NCI-H524 treated with DMSO at 0.1 percent for 48 hours (cell line): ENCODE data around the gene GPR179.
"Not testable (repeated sequence)": the region's sequence is repeated elsewhere in the genome, so short reads cannot be mapped to it uniquely, and the experiment has no call there.

Experiments
- DNase-seq: peaks from one replicate; lab custom pipeline; 2025; lab: John Stamatoyannopoulos, UW

The GPR179 gene

DNA sequence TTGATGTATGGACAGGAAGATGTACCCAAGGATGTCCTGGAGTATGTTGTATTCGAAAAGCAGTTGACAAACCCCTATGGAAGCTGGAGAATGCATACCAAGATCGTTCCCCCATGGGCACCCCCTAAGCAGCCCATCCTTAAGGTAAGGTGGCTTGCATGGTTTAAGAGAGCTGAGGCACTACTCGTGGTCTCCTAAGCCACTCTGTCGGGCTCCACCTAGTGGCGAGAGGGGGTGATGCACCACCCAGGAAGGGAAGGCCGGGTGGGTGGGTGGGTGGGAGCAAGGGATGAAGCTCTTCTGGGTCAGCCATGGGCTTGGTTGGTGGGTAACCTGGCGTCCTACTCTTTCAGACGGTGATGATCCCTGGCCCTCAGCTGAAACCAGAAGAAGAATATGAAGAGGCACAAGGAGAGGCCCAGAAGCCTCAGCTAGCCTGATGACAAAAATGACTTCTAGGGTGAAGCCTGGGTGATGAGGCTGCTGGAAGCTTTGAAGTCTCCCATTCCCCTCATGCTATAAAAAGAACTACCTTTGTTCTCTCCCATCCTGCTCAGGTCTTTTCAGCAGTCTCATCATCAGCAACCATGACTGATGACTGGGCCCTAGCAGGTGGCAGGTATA, 21.5 kb downstream of the GPR179 start:
- no peak for DNase-seq

GRCh38 chr17:38320482-38320881, 23.3 kb downstream of the GPR179 start:
- no peak for DNase-seq

DNA sequence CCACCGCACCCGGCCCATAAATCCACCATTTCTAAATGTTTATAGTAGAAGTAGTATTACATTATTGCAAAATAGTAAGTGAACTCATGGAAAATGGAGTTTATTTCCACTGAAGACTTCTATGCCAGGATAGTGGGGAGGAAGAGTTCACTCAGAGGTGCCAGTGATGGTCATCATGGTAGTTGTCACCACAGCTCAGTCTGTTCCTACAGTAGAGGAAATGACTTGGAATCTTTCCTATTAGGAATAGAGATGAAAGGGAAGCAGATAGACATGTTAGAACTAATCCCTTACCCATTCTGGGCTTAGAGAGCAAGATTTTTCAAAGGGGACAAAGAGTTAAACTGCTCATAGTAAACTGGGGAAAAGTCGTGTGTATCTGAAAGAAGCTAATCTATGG, 26.7 kb downstream of the GPR179 start:
- no peak for DNase-seq

GRCh38 chr17:38315497-38315896, 28.3 kb downstream of the GPR179 start:
- DNase-seq: no peak

DNA sequence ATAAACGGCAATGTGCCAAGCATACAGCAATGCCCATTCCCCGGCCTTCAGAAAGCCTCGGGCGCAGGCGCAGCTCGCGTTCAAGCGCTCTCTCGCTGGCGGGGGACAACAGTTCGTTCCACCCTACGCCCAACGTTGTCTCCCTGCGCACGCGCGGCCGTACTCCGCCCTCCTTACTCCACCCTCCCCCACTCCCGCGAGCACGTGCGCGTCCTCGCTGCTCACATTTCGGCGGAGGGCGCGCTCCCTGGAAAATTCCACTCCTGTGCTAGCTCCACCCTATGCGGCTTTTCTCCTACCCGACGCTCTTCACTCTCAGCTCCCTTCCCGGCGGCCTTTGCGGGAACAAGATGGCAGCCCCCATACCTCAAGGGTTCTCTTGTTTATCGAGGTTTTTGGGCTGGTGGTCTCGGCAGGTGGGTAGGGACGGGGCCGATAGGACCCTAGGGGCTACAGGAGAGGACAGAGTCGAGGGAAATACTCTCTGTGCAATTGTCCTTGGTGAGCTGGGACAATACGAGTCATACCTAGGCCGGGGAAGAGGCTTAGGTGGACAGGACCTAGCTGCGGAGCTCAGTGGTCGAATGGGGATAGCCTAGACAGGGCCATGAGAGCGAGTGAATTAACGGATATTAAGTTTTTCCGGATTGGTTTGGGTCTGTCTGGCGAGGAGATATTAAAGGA, 46.8 kb downstream of the GPR179 start, which contains the start of gene MRPL45:
TSS of gene MRPL45 (plus strand) at position 335 of the 684 bp plus-strand sequence. CDS start at position 351, 16 bp downstream.
- peak; percentile 78 for DNase-seq

- DNase-seq: not testable (repeated sequence)
These were observed 48.0 kb downstream of the GPR179 start for GRCh38 chr17:38295602-38296365.

- not testable (repeated sequence) for DNase-seq
These were observed 54.0 kb downstream of the GPR179 start for GRCh38 chr17:38289760-38290159.

GRCh38 chr17:38288217-38288827, 55.4 kb downstream of the GPR179 start:
- not testable (repeated sequence) for DNase-seq

DNA sequence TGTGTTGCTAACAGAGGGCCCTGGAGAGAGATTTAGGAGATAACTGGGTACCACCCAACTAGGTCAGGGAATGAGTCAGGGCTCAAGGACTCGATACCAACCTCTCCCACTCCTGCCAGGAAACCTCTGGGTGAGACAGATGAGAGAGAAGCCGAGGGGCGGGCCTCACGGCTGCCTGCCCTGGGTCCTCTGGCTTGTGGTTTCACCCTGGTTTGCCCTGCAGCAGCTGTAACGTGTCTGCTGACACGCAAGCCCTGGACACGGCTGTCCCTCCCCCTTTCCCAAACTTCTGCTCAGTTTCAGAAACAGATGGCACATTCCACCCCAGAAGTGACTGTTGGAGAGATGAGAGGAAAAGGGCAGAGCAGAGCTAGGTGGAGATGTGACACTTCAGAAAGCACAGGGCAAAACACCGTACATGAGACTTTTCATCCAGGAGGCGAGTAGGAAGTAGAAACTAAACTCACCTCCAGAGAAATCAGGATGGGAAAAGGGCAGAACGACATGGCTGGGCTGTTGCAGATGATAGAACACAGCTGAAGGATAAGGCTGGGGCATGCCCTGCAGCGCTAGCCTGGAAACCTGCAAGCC, 57.2 kb downstream of the GPR179 start:
- DNase-seq: peak; percentile 87

- DNase-seq: not testable (repeated sequence)
These were observed 57.8 kb downstream of the GPR179 start for GRCh38 chr17:38285994-38286393.
